DMS53 (cell line): ENCODE results near the gene ZBTB26.

Experiments
- DNase-seq: peaks from one replicate; lab custom pipeline; 2025; lab: John Stamatoyannopoulos, UW

Gene ZBTB26

GRCh38 chr9:122931226-122932121 lies at the start of gene ZBTB26:
Gene ZBTB26, minus strand, starts transcription at chr9:122931512. Its CDS starts 11,578 bp downstream, at chr9:122919934.
- DNase-seq, result peak; percentile 97

- no peak for DNase-seq
These were observed 47.3 kb upstream of the ZBTB26 start for GRCh38 chr9:122978601-122979000.

GRCh38 chr9:122975196-122975595 lies 43.9 kb upstream of the ZBTB26 start:
- no peak for DNase-seq

- no peak for DNase-seq
These were observed 29.8 kb upstream of the ZBTB26 start for GRCh38 chr9:122961139-122961538.

- no peak for DNase-seq
These were observed 24.6 kb upstream of the ZBTB26 start for GRCh38 chr9:122955961-122956360.

- DNase-seq, result no peak
These were observed 23.0 kb upstream of the ZBTB26 start for GRCh38 chr9:122954253-122954691.

GRCh38 chr9:122951056-122951455 lies 19.7 kb upstream of the ZBTB26 start:
- no peak for DNase-seq

GRCh38 chr9:122950263-122950662 lies 19.0 kb upstream of the ZBTB26 start:
- no peak for DNase-seq

GRCh38 chr9:122949696-122950095 lies 18.4 kb upstream of the ZBTB26 start:
- DNase-seq, result no peak

- DNase-seq, result no peak
These were observed 17.0 kb upstream of the ZBTB26 start for GRCh38 chr9:122948313-122948712.

- DNase-seq, result no peak
These were observed 15.2 kb upstream of the ZBTB26 start for GRCh38 chr9:122946461-122947005.

GRCh38 chr9:122944960-122945888 lies 13.9 kb upstream of the ZBTB26 start:
- DNase-seq, result no peak

GRCh38 chr9:122941582-122942234 lies 10.4 kb upstream of the ZBTB26 start:
- DNase-seq, result no peak

GRCh38 chr9:122940749-122941581 lies 9.7 kb upstream of the ZBTB26 start, which contains the start of gene RABGAP1:
Gene RABGAP1, plus strand, starts transcription at chr9:122941020. Its CDS starts 16,040 bp downstream, at chr9:122957060.
- DNase-seq, result peak; percentile 100

- DNase-seq, result no peak
These were observed 9.1 kb upstream of the ZBTB26 start for GRCh38 chr9:122940454-122940748.

- DNase-seq, result no peak
These were observed 8.3 kb upstream of the ZBTB26 start for GRCh38 chr9:122939601-122940000.

GRCh38 chr9:122936883-122937282 lies 5.6 kb upstream of the ZBTB26 start:
- DNase-seq, result no peak

- no peak for DNase-seq
These were observed 5.2 kb upstream of the ZBTB26 start for GRCh38 chr9:122936464-122936863.

GRCh38 chr9:122930541-122931225 lies 629 bp downstream of the ZBTB26 start:
- peak; percentile 68 for DNase-seq

- DNase-seq, result no peak
These were observed 1.4 kb downstream of the ZBTB26 start for GRCh38 chr9:122929796-122930354.
